GM12865 (cell line): ENCODE measurements around the gene MYMX.

Source experiments
- DNase-seq: peaks from one replicate; pipeline ENCODE4 v3.0.0; 2010; ENCODE audit warnings: low read depth
- H3K4me3 ChIP-seq: 2 replicates; pipeline ENCODE4 v1.5.1; 2011; ENCODE audit warnings: mild to moderate bottlenecking, low read depth, low read length, control low read depth
- TF ChIP-seq, protein P1 (sequence below): IDR thresholded peaks from 2 replicates; pipeline ENCODE4 v1.5.1; 2011; ENCODE audit warnings: low read length, control low read depth, low read depth, inconsistent platforms; ENCODE audit not compliant: insufficient read depth; ENCODE audit errors: missing control alignments

The MYMX gene

DNA sequence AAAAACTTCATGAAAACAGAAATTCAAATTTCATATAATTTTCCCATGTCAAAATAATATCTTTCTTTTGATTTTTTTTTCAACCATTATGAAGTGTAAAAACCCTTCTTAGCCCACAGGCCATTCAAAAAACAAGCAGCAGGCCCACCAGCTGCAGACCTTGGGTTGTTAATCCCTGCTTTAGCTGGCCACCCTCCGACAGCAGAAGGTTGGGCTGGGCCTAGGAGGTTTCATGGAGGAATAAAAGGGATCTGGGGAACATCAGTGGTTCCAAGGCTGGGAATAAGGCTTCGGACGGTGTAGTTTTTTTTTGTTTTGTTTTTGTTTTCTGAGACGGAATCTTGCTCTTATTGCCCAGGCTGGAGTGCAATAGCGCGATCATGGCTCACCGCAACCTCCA lies 26.6 kb downstream of the MYMX start:
- TF ChIP-seq, protein P1, sequence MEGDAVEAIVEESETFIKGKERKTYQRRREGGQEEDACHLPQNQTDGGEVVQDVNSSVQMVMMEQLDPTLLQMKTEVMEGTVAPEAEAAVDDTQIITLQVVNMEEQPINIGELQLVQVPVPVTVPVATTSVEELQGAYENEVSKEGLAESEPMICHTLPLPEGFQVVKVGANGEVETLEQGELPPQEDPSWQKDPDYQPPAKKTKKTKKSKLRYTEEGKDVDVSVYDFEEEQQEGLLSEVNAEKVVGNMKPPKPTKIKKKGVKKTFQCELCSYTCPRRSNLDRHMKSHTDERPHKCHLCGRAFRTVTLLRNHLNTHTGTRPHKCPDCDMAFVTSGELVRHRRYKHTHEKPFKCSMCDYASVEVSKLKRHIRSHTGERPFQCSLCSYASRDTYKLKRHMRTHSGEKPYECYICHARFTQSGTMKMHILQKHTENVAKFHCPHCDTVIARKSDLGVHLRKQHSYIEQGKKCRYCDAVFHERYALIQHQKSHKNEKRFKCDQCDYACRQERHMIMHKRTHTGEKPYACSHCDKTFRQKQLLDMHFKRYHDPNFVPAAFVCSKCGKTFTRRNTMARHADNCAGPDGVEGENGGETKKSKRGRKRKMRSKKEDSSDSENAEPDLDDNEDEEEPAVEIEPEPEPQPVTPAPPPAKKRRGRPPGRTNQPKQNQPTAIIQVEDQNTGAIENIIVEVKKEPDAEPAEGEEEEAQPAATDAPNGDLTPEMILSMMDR: no peak
- H3K4me3 ChIP-seq: no peak overlapping the region
- no peak for DNase-seq

DNA sequence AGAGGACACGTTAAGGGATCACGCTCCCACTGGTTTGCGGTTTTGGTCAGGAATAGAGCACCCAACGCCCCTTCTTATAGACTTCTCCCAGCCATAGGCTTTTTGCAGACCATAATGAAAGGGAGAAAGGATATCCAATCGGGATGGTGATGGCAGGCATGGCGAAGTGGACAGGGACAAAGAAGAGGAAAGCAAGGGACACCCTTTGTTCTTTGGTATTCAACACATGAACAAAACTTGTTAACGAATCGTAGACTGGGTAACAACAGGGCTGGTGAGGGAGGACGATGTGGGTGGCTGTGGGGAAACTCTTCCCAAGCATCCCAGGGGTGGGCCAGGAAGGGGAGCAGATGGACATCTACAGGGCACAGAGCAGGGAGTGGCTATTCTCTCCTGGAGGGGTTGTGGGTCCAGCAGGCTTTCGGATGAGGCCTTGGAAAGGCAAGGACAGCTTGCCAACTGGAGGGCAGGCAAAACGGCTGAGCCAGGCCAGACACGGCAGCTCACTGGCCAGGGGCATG lies 28.7 kb downstream of the MYMX start:
- DNase-seq: no peak
- TF ChIP-seq, protein P1: no peak
- peak overlapping the region; percentile 70 for H3K4me3 ChIP-seq

DNA sequence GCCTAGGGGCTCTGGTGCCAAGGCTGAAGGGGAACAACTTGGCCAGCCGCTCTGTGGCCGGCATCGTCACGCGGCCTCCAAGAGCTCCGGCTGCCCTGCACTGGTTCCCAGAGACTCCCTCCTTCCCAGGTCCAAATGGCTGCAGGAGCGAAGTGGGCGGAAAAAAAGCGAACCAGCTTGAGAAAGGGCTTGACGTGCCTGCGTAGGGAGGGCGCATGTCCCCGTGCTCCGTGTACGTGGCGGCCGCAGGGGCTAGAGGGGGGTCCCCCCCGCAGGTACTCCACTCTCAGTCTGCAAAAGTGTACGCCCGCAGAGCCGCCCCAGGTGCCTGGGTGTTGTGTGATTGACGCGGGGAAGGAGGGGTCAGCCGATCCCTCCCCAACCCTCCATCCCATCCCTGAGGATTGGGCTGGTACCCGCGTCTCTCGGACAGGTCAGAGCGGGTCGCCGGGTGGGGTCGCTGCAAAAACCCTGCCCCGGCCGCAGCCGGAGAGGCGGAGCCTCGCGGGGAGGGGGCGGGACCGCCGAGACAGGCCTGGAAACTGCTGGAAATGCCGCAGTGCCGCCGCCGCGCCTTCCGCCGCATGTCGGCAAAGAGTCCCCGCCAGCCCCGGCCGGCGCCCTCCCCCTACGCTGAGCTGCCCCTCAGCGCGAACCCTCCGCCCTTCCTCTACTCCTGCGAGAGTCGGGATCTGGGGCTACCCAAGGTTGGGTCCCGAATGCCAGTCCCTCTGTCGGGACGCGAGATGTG lies 29.4 kb downstream of the MYMX start:
- H3K4me3 ChIP-seq: peak overlapping the region; percentile 70
- TF ChIP-seq, protein P1: peak; percentile 30
- peak; percentile 93 for DNase-seq

DNA sequence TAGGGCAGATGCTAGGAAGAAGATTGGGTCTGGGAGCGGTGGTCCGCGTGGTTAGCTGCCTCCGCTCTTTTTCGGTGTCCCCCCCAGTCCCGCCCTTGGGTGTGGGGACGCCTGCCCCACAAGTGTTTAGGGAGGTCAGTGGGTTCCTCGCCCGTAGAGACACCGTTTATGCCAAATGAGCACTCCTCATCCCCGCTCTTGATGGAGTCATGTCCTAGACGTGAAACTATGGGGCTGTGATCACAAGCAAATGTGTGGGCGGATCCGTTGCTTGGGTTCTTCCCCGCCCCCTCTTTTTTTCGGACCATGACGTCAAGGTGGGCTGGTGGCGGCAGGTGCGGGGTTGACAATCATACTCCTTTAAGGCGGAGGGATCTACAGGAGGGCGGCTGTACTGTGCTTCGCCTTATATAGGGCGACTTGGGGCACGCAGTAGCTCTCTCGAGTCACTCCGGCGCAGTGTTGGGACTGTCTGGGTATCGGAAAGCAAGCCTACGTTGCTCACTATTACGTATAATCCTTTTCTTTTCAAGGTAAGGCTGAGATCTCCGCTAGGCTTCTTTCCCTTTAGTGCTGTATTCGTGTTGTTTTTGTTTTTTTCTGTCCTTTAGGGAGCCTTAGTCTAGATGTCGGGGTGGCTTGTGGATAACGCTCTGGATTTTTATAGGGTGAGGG lies 30.1 kb downstream of the MYMX start, which contains the start of gene HSP90AB1:
Gene HSP90AB1 (plus strand): TSS at position 439 of the 675 bp plus-strand sequence. CDS start 1,529 bp downstream, outside the sequence.
- TF ChIP-seq, protein P1: no peak
- DNase-seq: peak; percentile 100
- peak within 1 kb of the TSS; percentile 70 for H3K4me3 ChIP-seq

DNA sequence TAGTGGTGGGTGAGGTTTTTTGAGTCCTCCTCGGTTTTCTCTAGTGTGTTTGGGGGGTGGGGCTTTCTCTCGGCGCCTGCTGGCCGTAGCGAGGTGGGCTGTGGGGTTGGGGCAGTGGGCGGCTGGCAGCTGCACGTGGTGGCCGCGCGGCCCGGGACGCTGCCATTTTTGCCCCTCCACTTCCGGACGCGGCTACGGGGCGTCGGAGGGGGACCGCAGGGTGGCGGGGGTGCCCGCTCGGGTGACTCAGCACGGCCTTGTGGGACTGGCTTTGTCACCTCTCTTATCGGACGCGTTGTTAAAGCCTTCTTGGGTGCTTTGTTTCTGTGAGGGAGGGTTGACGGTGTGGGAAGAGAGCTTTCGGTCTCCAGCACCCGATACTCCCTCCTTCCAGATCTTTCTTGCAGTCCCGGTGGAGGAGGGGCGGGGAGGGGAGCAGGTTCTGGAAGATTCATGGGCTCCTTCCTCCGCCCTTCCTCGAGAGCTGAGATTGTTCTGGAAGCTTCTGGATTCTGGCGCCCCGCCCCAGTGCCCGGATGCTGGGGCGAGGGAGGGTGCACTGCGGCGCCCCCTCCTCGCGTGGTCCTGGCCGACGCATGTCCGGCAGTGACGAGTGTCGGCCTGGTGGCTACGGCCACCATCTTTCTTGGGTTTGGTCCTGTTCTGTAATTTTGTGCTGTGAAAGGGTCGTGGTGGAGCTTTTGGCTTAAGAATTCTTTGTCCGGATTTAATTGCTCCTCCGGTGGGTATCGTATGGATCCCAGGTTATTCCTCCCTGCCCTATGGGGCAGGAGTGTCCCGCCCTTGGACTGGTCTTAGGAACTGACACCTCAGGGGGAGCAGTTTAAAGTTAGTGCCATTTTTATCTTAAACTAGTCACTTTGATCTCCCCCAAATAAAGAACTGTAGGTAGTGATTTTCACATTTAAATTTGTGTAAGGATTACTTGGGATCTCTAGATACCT lies 30.9 kb downstream of the MYMX start:
- peak overlapping the region; percentile 70 for H3K4me3 ChIP-seq
- TF ChIP-seq, protein P1: no peak
- DNase-seq: peak; percentile 79

DNA sequence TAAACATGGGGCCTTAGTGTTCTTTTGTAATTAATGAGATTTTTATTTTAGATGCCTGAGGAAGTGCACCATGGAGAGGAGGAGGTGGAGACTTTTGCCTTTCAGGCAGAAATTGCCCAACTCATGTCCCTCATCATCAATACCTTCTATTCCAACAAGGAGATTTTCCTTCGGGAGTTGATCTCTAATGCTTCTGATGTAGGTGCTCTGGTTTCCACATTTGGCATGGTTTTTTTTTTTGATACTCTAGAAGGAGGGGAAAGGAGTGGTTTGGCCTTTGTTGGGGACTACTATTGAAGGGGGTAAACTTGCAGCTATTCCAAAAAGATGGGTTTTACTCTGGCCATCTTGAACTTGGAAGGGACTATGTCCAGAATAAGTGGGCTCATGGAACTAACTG lies 31.9 kb downstream of the MYMX start:
- no peak for DNase-seq
- TF ChIP-seq, protein P1: no peak
- H3K4me3 ChIP-seq: peak overlapping the region; percentile 70
